MM.1S (cell line): ENCODE data around the gene DLGAP3.

Source experiments
- CTCF ChIP-seq: fragments of 300-600 bp; sonication (generic); IDR thresholded peaks from 2 replicates; pipeline ENCODE4 v1.5.1; 2016; ENCODE audit warnings: antibody characterized with exemption, low read length, mixed read lengths
- EZH2phosphoT487 ChIP-seq: fragments of 300-600 bp; sonication (generic); IDR thresholded peaks from 2 replicates; pipeline ENCODE4 v1.6.1; 2018; ENCODE audit warnings: antibody characterized with exemption, low read length

GRCh38 chr1:34852677-34853217, 76.7 kb downstream of the DLGAP3 start:
- TF ChIP-seq CTCF: peak; percentile 99
- TF ChIP-seq EZH2phosphoT487: no peak
